Activated CD4-positive, alpha-beta T cell treated with anti-CD3 and anti-CD28 coated beads, Interleukin-2, Interleukin-4, amounts not matched to agents 100 ng/mL and 50 ng/mL, durations not matched to agents 16 hours and 8 hours (primary cell): ENCODE results near the gene ING5.

Experiments used
- DNase-seq: peaks from one replicate; pipeline ENCODE4 v3.0.0-alpha.2; 2020; ENCODE audit warnings: low spot score

ING5 gene

DNA sequence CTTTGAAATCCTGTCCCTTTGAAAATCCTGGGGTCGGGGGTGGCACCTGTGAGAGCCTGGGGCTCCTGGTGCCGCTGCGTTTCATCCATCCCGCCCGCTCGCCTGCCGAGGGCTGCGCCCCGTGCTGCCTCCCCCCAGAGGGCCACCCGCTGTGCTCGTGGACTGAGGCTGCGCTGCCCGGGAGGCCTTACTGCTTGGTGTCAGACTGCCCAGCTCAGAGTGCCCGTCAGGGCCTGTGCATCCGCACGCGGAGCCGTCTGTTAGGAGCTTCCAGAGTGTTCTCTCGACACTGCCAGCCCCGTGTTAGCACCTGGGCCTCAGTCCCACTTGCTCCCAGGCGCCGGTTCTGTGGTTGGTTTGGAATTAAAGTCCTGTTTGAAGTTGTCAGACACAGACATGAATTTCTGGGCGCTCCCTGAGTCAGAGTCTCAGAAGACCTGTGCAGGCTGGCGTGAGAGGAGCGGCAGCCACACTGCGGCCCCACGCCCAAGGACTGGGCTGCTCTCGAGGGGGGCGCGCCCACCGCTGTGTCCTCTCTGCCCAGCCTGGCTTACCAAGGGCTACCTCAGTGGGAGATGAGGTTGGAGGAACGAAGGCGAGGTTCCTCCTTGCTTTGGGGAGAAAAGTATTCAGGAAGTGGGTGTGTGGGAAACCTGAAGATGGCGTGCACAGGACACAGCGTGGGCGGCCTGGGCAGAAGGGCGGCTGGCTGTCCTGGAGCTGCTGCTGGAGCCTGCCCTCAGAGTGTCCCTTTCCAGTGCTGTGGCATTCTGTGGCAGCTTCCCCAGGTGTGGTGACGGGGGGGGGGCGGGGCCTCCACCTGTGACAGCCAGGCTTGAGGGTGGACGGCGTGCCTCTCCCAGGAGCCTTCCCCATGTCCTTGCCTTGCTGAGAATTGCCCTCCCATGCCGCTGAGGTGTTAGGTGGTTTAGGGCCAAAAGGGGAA is 29.3 kb upstream of the ING5 start:
- DNase-seq = no peak

DNA sequence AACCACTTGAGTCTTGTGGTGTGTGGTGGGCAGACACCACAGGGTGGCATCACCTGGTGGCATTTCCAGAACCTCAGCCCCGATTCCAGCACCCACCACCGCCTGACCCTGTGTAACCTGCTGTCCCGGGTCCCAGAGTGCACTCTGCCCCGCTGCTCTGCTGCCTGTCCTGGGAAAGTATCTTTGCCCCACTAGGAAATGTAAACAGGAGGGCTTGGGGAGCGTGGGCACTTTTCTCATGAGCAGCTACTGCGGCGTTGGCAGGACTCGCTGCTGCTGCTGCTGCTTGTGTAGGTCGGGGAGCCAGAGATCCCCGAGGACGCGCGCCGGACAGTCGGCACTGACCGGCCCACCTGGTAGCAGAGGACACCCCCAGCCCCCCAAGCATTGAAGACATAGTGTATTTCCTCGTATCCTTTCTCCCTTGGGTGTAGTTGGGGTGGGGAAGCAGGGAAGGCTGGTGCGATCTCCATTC is 28.6 kb upstream of the ING5 start:
- DNase-seq = no peak

DNA sequence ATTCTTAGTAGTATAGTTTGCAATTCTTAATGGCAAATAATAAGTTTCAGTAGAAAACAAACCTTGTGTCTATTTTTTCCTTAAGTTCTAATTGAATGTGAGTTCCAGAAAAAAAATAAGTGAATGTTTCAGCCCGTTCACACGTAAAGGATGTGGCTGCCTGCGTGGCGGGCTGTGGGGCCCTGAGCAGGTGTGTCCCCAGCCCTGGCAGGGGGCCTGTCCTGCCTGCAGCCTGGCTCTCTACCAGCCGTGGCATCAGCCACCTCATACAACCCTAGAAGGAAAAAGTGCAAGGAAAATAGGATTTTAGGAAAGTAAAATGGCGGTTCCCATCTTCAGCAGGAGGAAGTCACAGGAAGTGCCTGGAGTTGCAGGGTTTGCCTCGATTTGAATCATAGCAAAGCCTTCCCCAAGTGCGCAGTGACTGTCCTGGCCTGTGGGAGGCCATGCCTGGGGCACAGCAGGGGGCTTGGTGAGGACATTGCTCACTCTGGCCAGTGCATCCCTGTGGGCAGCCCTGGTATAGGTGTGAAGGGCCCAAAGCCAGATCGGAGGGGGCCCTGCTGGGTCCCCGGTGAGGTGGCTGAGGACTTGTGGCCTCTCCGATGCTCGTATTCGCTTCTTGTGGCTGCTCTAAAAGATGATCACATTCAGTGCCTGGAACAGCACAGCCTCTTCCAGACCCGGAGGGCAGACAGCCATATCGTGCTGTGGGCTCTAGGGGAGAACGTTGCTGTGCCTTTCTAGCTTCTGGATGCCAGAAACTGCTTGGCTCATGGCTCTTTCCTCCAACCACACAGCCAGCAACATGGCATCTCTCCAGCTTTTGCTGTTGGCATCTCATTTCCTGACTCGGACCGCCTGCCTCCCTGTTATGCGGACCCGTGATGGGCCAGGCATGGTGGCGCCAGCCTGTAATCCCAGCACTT is 27.8 kb upstream of the ING5 start:
- no peak for DNase-seq

DNA sequence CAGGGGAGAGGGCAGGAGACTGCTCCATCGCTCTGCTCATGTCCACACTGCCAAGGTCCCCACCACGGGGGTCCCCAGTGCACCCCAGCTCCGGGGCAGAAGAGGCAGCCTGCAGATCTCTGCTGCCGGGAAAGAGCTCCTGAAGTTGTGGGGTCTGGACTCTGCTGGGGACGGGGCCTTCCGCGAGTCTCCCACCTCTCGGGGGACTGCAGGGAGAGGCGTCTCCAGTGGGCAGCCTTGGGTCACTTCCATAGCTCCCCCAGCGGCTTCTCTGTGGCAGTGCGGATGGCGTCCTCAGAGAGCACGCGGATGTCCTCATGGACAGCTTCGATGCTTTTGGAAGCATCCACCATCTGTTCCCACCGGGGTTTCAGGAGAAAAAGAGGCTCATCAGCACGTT is 26.0 kb upstream of the ING5 start:
- DNase-seq = no peak

- DNase-seq = no peak
These were observed 25.2 kb upstream of the ING5 start for GRCh38 chr2:241676665-241677064.

DNA sequence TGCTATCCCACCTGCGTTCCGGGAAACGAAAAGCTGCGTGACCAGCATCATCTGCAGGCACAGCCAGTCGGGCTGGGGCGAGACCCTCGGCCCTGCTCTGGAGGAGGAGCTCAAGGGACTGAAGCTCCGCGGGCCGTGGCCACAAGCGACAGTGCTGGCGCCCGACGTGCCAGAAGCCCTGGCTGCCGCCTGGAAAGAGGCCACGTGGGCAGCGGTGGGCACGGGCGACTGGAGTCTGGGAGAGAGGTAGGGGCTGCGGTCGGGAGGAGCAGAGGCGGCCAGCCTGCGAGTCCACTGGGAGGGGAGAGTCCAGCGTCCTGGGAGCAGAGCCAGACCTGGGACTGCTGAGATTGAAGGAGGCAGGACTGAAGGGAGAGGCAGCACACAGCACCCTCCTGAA is 24.4 kb upstream of the ING5 start:
- no peak for DNase-seq

- DNase-seq = no peak
These were observed 23.5 kb upstream of the ING5 start for GRCh38 chr2:241678307-241678706.

DNA sequence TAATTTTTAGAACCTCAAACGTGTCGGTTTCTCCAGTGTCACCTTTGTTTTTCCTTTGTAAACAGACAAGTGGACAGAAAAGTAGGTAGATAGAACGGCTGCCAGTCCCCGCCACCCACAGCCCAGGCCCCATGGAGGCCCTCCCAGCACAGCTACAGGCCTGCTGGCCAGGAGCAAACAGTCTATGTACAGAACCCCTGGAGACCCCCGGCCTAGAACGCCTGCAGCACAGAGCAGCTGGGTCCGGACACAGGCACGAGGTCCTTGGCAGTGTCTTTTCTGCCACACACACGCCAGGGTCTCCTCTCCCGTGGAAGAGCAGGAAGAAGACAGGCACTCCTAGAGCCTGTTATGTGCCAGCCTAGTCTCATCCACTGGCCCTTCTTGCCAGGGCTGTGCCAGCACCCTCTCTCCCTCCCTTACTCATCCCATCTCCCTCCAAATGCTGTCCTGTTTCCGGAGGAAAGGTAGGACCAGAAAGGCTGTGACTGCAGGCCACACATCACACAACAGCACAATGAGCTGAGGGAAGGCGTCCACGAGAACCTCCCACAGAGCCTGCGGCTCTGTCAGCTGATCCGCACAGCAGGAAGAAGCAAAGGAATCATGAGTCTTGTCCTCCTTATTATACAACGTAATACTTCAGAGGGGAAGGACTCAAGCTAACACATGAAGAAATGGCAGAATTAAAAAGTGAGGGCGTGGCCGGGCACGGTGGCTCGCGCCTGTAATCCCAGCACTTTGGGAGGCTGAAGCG is 22.9 kb upstream of the ING5 start:
- no peak for DNase-seq

DNA sequence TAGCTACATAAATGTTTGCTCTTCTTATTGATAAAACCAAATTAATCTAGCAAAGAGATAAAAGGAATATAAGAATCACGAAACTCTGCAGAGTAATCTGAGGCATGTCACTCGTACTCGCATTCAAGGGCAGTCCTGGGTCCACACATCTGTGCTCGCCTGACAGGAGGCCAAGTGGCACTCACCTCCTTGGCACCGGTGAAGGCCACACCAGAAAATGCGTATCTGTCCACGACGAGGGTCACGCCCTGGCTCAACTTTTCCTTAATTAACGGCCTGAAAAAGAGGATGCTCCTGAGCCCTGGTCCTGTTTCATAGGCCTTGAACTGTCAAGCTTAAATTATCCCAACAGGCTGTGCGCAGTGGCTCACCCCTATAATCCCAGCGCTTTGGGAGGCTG is 21.8 kb upstream of the ING5 start:
- DNase-seq = no peak

GRCh38 chr2:241680827-241681599 is 20.8 kb upstream of the ING5 start:
- DNase-seq = no peak

DNA sequence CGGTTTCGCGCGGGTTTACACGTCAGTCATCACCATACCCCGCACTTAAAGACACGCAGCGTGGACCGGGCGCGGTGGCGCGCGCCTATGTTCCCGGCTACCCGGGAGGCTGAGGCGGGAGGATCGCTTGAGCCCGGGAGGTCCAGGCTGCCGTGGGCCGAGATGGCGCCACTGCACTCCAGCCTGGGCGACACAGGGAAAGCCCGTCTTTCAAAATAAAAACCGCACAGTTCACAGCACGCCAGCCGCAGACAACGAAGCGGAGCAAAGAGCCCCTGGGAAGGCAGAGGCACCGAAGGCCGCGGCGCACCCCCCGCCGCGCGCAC is 15.6 kb upstream of the ING5 start:
- DNase-seq = no peak

DNA sequence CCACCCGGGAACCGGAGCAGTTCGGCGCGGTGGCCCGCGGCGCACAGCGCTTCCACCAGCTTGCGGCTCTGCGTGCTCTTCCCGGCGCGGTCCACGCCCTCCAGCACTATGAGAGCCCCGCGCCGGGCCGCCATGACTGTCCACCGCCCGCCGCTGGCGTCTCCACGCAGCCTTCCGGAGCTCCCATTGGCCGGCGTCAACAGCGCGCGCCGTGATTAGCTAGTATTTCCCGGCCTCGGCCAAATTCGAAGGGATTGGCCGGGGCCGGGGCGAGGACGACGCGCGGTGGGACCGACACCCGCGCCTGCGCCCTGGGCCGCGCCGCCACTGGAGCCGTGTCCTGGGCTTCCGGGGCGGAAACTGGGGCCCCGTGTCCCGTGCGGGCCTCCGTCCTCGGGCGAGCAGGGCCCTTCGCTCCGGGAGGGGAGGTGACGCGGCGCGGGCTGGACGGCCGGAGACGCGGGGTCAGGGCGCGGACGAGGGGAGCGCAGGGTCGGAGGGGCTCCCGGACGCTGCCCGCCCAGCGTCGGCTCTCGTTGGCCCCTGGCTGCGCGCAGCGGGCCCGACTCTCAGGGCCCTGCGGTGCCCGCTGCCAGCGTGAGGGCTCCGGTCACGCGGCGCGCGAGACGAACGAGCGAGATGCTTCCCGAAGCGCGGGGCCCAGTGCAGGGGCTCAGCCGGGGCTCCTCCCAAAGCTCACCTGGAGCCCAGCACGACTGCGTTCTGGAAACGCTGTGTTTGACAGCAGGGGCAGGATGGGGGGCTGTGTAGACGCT is 15.0 kb upstream of the ING5 start, which contains the start of gene DTYMK:
Gene DTYMK, minus strand, starts transcription at position 166 of the 776 bp plus-strand sequence. Its CDS starts 32 bp downstream, at position 134.
- peak; percentile 96 for DNase-seq

- no peak for DNase-seq
These were observed 12.5 kb upstream of the ING5 start for GRCh38 chr2:241689306-241689705.

- DNase-seq = no peak
These were observed 11.6 kb upstream of the ING5 start for GRCh38 chr2:241690202-241690717.

GRCh38 chr2:241692448-241692847 is 9.4 kb upstream of the ING5 start:
- no peak for DNase-seq

DNA sequence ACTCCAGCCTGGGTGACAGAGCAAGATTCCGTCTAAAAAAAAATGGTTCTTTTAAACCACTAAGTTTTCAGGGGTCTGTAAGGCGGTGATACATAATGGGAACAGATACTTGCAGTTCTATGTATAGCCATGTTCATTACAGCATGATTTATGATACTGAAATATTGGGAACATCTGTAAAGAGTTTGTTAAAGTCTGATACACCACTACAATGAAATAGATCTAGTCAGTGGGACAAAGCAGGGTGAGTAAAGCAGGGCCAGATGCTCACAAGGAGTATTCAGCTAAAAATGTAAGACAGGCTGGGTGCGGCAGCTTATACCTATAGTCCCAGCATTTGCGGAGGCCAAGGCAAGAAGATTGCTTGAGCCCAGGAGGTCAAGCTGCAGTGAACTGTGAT is 6.2 kb upstream of the ING5 start:
- no peak for DNase-seq

GRCh38 chr2:241701149-241701398 is 765 bp upstream of the ING5 start:
- no peak for DNase-seq

DNA sequence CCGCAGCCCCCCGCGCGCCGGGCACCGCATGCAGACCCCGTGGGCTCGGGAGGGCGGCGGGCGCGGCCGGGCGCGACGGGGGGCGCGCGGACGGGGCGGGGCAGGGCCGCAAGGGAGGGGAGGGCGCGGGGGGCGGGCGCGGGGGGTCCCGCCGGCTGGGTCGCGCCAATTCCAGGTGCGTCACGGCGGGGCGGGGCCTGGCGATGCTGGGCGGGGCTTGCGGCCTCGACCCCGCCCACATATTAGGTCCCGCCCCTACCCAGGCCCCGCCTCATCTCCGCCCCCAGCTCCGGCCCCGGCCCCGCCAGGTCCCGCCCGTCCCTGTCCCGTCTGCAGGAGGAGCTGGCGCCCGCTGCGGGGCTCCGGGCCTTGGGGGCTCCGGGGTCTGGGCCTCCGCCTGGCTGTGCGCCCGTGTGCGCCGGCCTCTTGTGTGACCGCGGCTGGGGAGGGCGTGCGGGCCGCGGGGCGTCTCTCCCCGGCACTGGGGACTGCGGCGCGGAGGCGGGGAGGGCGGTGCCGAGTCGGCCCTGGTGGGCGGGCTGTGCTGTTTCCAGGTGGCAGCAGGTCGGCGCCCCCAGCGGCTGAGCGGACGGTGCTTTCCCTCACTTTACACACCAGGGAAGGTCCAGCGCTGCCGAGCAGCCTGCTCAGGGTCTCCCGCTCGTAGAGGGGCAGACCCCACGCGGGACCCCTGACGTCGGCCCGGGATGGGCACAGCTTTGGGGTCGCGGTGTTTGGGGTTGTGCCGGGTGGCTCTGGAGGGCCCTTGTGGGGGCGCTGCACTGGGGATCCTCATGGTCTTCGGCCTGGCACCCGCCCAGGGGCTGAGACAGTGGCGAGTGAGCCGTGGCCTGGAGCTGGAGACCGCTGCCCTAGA is 554 bp downstream of the ING5 start:
- DNase-seq = peak; percentile 83

DNA sequence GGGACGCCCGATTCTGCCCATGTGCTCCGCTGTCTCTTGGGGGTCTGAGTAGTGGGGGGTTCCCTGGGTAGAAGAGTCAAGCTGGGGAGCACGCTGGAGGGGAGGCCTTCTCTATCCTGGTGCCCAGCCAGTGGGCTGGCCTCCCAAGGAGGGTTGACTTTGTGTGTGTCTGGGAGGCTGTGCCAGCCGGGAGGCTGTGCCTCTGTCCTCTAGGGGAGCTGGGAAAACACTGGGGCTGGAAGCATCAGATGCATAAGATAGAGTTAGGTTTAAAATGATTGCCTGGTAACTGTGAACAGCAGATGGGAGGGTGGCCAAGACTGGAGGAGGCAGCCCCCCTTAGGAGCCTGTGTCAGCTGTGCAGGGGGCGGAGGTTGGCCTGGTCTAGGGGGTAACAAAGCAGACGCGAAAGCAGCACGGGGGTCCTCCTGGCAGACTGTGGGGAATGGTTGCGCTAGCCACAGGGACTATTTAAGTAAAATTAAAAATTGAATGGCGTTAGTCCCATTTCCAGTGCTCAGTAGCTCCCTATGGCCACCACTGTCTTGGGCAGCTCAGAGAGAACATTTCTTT is 1.3 kb downstream of the ING5 start:
- no peak for DNase-seq
